ENCODE measurements around the gene XIST.
A peak's percentile ranks its signal among the peaks of the same experiment; 100 is the strongest.
"Not testable (repeated sequence)": the region's sequence is repeated elsewhere in the genome, so short reads cannot be mapped to it uniquely, and the experiment has no call there.

The XIST gene

GRCh38 chrX:73852467-73852866 is at the start of gene XIST:
TSS of gene XIST (minus strand) at chrX:73852714.
- no peak for TF ChIP-seq CTCF (IDR thresholded peaks at IDR 0.05; ENCODE audit: low read depth, low read length)
- peak; percentile 89 for DNase-seq (ENCODE audit: low read depth, low spot score)
- in situ Hi-C loops (cut with HindIII; ENCODE audit: low sequenced_read_pairs): no loop called here
- H3K4me3 ChIP-seq (ENCODE audit: low read depth, low read length): peak within 1 kb of the TSS; percentile 91

GRCh38 chrX:73898315-73898714 is 45.8 kb upstream of the XIST start:
- DNase-seq (ENCODE audit: low read depth, low spot score); H3K4me3 ChIP-seq (ENCODE audit: low read depth, low read length); in situ Hi-C loops (cut with HindIII; ENCODE audit: low sequenced_read_pairs): not testable (repeated sequence)

GRCh38 chrX:73892515-73893090 is 40.1 kb upstream of the XIST start:
- in situ Hi-C loops (cut with HindIII; ENCODE audit: low sequenced_read_pairs); DNase-seq (ENCODE audit: low read depth, low spot score); H3K4me3 ChIP-seq (ENCODE audit: low read depth, low read length): not testable (repeated sequence)

GRCh38 chrX:73882260-73882659 is 29.7 kb upstream of the XIST start:
- DNase-seq (ENCODE audit: low read depth, low spot score); H3K4me3 ChIP-seq (ENCODE audit: low read depth, low read length); in situ Hi-C loops (cut with HindIII; ENCODE audit: low sequenced_read_pairs): not testable (repeated sequence)

GRCh38 chrX:73877687-73878086 is 25.2 kb upstream of the XIST start:
- in situ Hi-C loops (cut with HindIII; ENCODE audit: low sequenced_read_pairs): no loop called here
- DNase-seq (ENCODE audit: low read depth, low spot score): no peak
- TF ChIP-seq CTCF (IDR thresholded peaks at IDR 0.05; ENCODE audit: low read depth, low read length): no peak
- no peak overlapping the region for H3K4me3 ChIP-seq (ENCODE audit: low read depth, low read length)

- H3K4me3 ChIP-seq (ENCODE audit: low read depth, low read length): no peak overlapping the region
- no peak for DNase-seq (ENCODE audit: low read depth, low spot score)
- no peak for TF ChIP-seq CTCF (IDR thresholded peaks at IDR 0.05; ENCODE audit: low read depth, low read length)
- in situ Hi-C loops (cut with HindIII; ENCODE audit: low sequenced_read_pairs): no loop called here
Measured at GRCh38 chrX:73876911-73877310, 24.4 kb upstream of the XIST start.

GRCh38 chrX:73868916-73869315 is 16.4 kb upstream of the XIST start:
- in situ Hi-C loops (cut with HindIII; ENCODE audit: low sequenced_read_pairs): no loop called here
- H3K4me3 ChIP-seq (ENCODE audit: low read depth, low read length): no peak overlapping the region
- no peak for DNase-seq (ENCODE audit: low read depth, low spot score)
- no peak for TF ChIP-seq CTCF (IDR thresholded peaks at IDR 0.05; ENCODE audit: low read depth, low read length)

- no peak for DNase-seq (ENCODE audit: low read depth, low spot score)
- TF ChIP-seq CTCF (IDR thresholded peaks at IDR 0.05; ENCODE audit: low read depth, low read length): no peak
- in situ Hi-C loops (cut with HindIII; ENCODE audit: low sequenced_read_pairs): no loop called here
- no peak overlapping the region for H3K4me3 ChIP-seq (ENCODE audit: low read depth, low read length)
Measured at GRCh38 chrX:73867144-73867543, 14.6 kb upstream of the XIST start.

Measured in astrocyte of the spinal cord (primary cell).